Measurements from ENCODE around the gene VSIG10.
A peak's percentile ranks its signal among the peaks of the same experiment; 100 is the strongest.

VSIG10 gene

DNA sequence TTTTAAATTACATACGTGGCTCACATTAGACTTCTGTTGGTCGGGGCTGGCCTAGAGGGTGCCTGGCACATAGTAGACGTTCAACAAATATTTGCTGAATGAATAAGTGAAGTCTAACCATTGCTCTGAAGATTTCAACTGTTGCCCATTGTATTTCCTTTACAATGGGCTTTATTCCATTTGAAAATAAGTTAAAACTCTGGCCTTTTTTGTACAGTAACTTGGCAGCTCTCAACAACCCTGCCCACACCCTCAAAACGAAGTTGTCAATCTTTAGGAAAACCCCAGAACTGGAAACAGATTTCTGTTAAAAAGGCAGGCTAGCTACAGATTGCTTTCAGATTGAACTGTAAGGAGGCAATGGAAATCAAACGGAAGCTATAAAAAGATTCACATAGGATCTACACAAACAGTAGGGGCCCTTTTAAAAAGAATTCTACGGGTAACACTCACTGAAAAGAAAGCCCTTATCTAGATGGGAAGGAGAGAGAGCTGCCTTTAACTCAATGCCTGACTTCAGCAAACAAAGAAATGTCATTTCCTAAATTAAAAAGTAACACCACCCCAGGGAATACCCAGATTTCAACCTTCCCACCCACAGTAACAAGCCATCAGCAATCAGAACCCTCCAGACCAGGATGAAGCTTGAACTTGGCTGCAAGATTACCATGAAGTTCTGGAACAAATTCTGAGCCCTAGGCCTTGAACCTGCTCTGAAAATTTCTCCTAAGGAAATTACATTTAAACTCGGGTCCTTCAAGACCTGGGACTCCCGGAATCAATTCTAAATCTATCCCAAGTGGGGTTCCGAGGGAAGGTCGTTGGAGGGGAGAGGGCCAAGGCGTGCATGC, 44.2 kb downstream of the VSIG10 start:
- Histone ChIP-seq H3K4me3 (ENCODE audit: low read depth, low read length) (peak overlapping the region; percentile 73), H3K4me1 (ENCODE audit: control insufficient read depth, insufficient read depth, low read length) (0 out of 2 replicates have a peak, but pooled peaks cover 3% of the 10 kb centered on the region), H3K36me3 (ENCODE audit: control insufficient read depth in 2 of 2, insufficient read depth in 1 of 2, low read length in 2 of 2) (no peaks in the 10 kb centered on the region; a peak in 1 of 3 replicates), H3K9me3 (ENCODE audit: control insufficient read depth, insufficient read depth, low read depth, low read length) (no peaks in the 10 kb centered on the region), H3K27ac (ENCODE audit: extremely low read depth, low read depth, low read length) (peak overlapping the region; percentile 75)
- ChIA-PET POLR2A (interaction anchor here (0.5 to 1.3 kb wide), 2 partner anchors 193 to 318 kb away, joined by 3 read pairs; no protein-coding TSS in a partner anchor), CTCF (interaction anchor here (0.6 to 1.2 kb wide), 5 partner anchors 11 to 318 kb away, joined by 3 to 10 read pairs (median 3); no protein-coding TSS in a partner anchor)
- TF ChIP-seq ZNF239 (tag by site-specific recombination; IDR thresholded peaks at IDR 0.05) (no peak), MZF1 (tag by site-specific recombination; IDR thresholded peaks at IDR 0.05; ENCODE audit: borderline replicate concordance) (no peak), WT1 (tag by site-specific recombination; IDR thresholded peaks at IDR 0.05) (0 out of 2 replicates have a peak, but pooled peaks have one; percentile 29), ZBTB21 (tag by site-specific recombination; IDR thresholded peaks at IDR 0.05) (no peak), ZNF248 (tag by site-specific recombination; IDR thresholded peaks at IDR 0.05) (no peak), ZNF394 (tag by site-specific recombination; IDR thresholded peaks at IDR 0.05; ENCODE audit: borderline replicate concordance) (no peak), ZBTB7A (tag by site-specific recombination; IDR thresholded peaks at IDR 0.05; ENCODE audit: low read depth) (no peak), OVOL3 (tag by site-specific recombination; IDR thresholded peaks at IDR 0.05) (no peak), SP3 (tag by site-specific recombination; IDR thresholded peaks at IDR 0.05) (no peak), ZNF624 (tag by site-specific recombination; IDR thresholded peaks at IDR 0.05) (no peak), ZNF660 (tag by site-specific recombination; IDR thresholded peaks at IDR 0.05) (no peak), ZFP69B (tag by site-specific recombination; IDR thresholded peaks at IDR 0.05) (peak; percentile 93), KLF8 (tag by site-specific recombination; IDR thresholded peaks at IDR 0.05) (no peak), ZSCAN30 (tag by site-specific recombination; IDR thresholded peaks at IDR 0.05) (no peak), SP2 (tag by site-specific recombination; IDR thresholded peaks at IDR 0.05) (no peak), GLIS1 (tag by site-specific recombination; IDR thresholded peaks at IDR 0.05) (no peak), ZBTB20 (tag by site-specific recombination; IDR thresholded peaks at IDR 0.05) (peak; percentile 45; the same call in 1 of the 2 replicates), ZFP41 (tag by site-specific recombination; IDR thresholded peaks at IDR 0.05; ENCODE audit: borderline replicate concordance) (no peak), ZNF610 (tag by site-specific recombination; IDR thresholded peaks at IDR 0.05; ENCODE audit: borderline replicate concordance) (no peak), ZXDB (tag by site-specific recombination; IDR thresholded peaks at IDR 0.05) (peak; percentile 29; the same call in 1 of the 2 replicates), ZNF555 (tag by site-specific recombination; conservative IDR thresholded peaks at IDR 0.05) (no peak), ZNF529 (tag by site-specific recombination; IDR thresholded peaks at IDR 0.05; ENCODE audit: insufficient replicate concordance) (no peak)
- TF ChIP-seq, protein P1, sequence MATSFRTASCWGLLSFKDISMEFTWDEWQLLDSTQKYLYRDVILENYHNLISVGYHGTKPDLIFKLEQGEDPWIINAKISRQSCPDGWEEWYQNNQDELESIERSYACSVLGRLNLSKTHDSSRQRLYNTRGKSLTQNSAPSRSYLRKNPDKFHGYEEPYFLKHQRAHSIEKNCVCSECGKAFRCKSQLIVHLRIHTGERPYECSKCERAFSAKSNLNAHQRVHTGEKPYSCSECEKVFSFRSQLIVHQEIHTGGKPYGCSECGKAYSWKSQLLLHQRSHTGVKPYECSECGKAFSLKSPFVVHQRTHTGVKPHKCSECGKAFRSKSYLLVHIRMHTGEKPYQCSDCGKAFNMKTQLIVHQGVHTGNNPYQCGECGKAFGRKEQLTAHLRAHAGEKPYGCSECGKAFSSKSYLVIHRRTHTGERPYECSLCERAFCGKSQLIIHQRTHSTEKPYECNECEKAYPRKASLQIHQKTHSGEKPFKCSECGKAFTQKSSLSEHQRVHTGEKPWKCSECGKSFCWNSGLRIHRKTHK (tag by site-specific recombination; IDR thresholded peaks at IDR 0.05), result no peak
- TF ChIP-seq, protein P2, sequence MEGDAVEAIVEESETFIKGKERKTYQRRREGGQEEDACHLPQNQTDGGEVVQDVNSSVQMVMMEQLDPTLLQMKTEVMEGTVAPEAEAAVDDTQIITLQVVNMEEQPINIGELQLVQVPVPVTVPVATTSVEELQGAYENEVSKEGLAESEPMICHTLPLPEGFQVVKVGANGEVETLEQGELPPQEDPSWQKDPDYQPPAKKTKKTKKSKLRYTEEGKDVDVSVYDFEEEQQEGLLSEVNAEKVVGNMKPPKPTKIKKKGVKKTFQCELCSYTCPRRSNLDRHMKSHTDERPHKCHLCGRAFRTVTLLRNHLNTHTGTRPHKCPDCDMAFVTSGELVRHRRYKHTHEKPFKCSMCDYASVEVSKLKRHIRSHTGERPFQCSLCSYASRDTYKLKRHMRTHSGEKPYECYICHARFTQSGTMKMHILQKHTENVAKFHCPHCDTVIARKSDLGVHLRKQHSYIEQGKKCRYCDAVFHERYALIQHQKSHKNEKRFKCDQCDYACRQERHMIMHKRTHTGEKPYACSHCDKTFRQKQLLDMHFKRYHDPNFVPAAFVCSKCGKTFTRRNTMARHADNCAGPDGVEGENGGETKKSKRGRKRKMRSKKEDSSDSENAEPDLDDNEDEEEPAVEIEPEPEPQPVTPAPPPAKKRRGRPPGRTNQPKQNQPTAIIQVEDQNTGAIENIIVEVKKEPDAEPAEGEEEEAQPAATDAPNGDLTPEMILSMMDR (tag by site-specific recombination; IDR thresholded peaks at IDR 0.05), result no peak
- TF ChIP-seq, protein P3, sequence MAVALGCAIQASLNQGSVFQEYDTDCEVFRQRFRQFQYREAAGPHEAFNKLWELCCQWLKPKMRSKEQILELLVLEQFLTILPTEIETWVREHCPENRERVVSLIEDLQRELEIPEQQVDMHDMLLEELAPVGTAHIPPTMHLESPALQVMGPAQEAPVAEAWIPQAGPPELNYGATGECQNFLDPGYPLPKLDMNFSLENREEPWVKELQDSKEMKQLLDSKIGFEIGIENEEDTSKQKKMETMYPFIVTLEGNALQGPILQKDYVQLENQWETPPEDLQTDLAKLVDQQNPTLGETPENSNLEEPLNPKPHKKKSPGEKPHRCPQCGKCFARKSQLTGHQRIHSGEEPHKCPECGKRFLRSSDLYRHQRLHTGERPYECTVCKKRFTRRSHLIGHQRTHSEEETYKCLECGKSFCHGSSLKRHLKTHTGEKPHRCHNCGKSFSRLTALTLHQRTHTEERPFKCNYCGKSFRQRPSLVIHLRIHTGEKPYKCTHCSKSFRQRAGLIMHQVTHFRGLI (tag by site-specific recombination; IDR thresholded peaks at IDR 0.05), result no peak
- TF ChIP-seq, protein P4, sequence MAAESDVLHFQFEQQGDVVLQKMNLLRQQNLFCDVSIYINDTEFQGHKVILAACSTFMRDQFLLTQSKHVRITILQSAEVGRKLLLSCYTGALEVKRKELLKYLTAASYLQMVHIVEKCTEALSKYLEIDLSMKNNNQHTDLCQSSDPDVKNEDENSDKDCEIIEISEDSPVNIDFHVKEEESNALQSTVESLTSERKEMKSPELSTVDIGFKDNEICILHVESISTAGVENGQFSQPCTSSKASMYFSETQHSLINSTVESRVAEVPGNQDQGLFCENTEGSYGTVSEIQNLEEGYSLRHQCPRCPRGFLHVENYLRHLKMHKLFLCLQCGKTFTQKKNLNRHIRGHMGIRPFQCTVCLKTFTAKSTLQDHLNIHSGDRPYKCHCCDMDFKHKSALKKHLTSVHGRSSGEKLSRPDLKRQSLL (tag by site-specific recombination; IDR thresholded peaks at IDR 0.05), result no peak
- TF ChIP-seq, protein P5, sequence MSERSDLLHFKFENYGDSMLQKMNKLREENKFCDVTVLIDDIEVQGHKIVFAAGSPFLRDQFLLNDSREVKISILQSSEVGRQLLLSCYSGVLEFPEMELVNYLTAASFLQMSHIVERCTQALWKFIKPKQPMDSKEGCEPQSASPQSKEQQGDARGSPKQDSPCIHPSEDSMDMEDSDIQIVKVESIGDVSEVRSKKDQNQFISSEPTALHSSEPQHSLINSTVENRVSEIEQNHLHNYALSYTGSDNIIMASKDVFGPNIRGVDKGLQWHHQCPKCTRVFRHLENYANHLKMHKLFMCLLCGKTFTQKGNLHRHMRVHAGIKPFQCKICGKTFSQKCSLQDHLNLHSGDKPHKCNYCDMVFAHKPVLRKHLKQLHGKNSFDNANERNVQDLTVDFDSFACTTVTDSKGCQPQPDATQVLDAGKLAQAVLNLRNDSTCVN (tag by site-specific recombination; optimal IDR thresholded peaks at IDR 0.05), result no peak
- TF ChIP-seq, protein P6, sequence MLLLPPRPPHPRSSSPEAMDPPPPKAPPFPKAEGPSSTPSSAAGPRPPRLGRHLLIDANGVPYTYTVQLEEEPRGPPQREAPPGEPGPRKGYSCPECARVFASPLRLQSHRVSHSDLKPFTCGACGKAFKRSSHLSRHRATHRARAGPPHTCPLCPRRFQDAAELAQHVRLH (tag by site-specific recombination; IDR thresholded peaks at IDR 0.05), result no peak
